ENCODE results near the gene SPRED1.

SPRED1 gene

DNA sequence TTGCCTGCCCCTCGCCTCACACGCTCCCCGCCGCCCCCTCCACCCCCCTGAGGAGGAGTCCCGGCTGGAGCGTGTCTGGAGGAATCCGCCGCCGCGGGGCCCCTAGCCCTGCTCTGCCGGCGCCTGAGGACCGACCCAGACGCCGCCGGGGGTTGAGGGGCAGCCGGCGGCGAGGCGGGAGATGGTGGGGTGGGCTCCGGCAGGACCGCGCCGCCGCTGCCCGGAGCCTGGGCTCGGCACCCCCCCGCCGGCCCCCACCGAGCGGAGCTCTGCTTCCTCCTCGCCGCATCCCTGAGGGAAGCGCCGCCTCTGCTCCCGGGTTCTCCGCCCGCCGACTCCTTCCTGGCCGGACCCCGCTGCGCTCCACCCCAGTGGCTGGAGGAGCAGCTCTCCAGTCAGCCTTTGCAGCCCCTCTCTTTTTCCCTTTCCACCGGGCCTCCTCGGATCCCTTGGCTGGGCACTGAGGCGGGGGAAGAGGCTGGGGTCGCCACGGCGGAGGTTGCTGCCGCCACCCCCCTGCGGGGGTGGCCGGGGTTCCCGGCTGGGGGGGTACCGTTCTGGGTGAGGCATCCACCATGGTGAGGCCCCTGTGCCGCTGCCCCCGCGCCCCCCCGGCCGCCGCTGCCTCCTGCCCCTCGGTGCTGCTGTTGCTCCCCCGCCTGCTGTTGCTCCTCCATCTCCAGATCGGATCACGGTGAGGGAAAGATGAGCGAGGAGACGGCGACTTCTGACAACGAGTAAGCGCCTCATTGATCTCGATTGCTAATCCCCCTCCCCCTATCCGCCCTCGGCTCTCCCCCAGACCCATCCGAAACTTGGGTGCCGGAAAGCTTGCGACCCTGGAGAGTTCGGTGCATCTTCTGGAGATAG is at the start of gene SPRED1:
TSS of gene SPRED1 (plus strand) at position 356 of the 870 bp plus-strand sequence. CDS start at position 706, 350 bp downstream.
- in situ Hi-C loops (cut with HindIII; ENCODE audit: low sequenced_read_pairs): no loop called here

GRCh38 chr15:38205526-38206272 is 46.9 kb upstream of the SPRED1 start:
- in situ Hi-C loops (cut with HindIII; ENCODE audit: low sequenced_read_pairs): no loop called here

- in situ Hi-C loops (cut with HindIII; ENCODE audit: low sequenced_read_pairs): no loop called here
These were observed 45.0 kb upstream of the SPRED1 start for GRCh38 chr15:38207621-38208020.

- in situ Hi-C loops (cut with HindIII; ENCODE audit: low sequenced_read_pairs): no loop called here
These were observed 44.4 kb upstream of the SPRED1 start for GRCh38 chr15:38208206-38208605.

GRCh38 chr15:38208779-38209178 is 43.9 kb upstream of the SPRED1 start:
- in situ Hi-C loops (cut with HindIII; ENCODE audit: low sequenced_read_pairs): no loop called here

- in situ Hi-C loops (cut with HindIII; ENCODE audit: low sequenced_read_pairs): no loop called here
These were observed 41.4 kb upstream of the SPRED1 start for GRCh38 chr15:38211249-38211648.

GRCh38 chr15:38211811-38212210 is 40.8 kb upstream of the SPRED1 start:
- in situ Hi-C loops (cut with HindIII; ENCODE audit: low sequenced_read_pairs): no loop called here

DNA sequence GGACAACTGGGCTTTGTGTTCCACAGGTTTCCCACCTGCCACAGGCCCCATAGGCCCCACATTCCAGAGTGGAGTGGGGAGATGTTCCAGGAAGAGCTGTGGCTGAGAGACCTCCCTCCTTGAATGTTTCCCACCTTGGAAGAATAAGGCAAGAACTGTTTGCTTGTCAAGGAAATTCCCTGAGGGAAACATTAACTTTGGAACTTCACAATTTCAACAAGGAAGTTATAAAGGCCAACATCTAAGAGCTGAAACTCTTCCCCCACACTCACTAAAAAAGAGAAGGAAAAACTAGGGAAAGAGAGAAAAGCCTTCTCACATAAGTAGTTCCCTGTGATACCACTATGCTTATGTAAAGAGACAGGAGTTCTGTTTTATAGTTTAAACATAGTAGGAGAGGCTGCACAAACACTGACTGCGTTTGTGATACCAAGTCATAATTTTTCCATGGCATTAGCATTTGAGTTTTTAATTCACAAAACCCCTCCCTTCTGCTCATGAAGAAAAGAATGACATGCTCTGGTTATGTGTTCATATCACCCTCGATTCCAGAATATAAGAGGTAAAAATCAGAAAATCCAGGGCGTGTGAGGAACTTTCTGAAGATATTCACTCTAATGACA is 39.8 kb upstream of the SPRED1 start:
- in situ Hi-C loops (cut with HindIII; ENCODE audit: low sequenced_read_pairs): no loop called here

DNA sequence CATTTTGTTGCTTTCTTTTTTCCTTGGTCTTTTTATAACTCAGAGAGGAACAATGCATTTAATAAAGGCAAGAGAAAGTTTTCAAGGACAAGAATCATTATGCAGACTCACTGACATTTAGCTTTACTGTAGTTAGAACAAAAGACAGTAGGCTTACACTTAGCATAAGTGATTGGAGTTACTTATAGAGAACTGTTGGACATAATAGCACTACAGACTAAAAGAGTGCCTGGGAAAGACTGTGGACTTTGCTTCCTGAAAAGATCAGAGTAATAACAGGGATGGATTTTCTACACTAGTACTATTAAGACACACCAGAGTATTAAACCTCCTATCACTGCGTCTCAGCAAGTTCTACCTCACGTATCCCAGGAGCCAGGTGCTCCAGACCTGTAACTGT is 39.3 kb upstream of the SPRED1 start:
- in situ Hi-C loops (cut with HindIII; ENCODE audit: low sequenced_read_pairs): no loop called here

DNA sequence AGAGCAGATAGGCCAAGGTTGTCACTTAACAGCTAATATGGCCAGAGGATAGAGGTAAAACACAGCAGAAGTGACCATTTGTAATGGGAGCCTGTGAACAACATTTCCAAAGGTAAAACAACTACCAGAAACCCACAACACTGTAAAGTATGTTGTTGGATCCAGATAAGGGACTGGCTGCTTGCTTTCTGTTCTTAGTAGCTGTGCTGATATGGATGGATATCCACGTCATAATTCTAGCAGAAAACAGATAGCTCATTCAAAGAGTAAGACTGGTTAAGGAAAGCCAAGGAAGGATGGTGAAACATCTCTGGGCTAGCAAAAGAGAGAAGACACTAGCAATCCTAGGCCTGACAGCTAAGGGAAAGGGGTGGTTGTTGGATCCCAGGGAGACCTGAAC is 36.9 kb upstream of the SPRED1 start:
- in situ Hi-C loops (cut with HindIII; ENCODE audit: low sequenced_read_pairs): no loop called here

DNA sequence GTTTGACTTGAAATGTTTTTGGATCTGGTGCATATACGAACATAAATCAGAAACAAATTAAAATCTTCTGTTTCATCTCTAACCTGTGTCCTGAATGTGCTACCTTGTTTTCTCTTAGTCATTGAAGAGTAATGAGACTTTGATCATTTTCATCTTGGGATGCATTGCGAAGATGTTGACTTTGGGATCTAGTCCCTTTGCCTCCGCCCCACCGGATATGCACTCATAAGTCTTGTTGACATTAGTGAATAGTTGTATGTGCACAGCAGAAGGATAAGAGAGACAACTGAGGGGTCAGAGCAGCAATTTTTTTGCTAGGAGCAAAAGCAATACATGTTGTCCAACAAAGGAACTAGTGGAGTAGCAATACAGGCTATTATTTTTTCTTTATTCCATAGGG is 35.9 kb upstream of the SPRED1 start:
- in situ Hi-C loops (cut with HindIII; ENCODE audit: low sequenced_read_pairs): no loop called here

- in situ Hi-C loops (cut with HindIII; ENCODE audit: low sequenced_read_pairs): no loop called here
These were observed 35.4 kb upstream of the SPRED1 start for GRCh38 chr15:38217191-38217595.

DNA sequence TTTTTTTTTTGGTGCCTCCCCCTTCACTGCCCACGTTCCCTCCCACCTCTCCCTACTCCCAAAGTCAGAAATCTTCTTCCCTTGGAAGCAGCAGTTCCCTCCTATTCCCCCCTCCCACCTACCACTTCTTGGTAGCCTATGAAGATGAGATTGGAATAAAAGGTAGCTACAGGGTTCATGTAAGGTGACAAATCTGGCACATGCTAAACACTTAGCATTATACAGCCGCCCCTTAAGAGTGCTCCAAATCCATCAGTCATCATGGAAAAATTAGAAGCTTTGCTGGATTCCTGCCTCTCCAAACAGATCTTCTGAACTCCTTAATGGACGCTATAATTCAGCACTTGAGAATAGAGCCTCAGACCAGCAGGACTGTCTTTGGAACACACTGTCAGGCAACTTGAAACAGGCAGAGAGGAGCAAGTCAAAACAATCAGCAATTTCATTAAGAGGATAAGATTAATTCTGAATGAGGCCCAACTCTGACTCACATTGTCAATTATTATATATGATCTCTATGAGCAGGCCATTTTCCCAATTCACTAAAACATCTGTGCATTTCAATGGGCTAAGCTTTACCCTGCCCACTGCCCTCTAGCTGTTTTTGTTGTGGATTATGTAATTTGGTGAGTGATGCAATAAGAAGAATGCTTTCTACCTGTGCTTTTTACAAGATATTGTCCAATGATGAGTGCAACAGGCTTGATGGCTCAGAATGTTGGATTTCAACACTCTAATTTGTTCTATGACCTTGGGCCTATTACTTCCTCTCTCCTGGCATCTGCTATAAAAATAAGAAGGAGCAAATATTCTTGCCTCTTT is 34.6 kb upstream of the SPRED1 start:
- in situ Hi-C loops (cut with HindIII; ENCODE audit: low sequenced_read_pairs): no loop called here

DNA sequence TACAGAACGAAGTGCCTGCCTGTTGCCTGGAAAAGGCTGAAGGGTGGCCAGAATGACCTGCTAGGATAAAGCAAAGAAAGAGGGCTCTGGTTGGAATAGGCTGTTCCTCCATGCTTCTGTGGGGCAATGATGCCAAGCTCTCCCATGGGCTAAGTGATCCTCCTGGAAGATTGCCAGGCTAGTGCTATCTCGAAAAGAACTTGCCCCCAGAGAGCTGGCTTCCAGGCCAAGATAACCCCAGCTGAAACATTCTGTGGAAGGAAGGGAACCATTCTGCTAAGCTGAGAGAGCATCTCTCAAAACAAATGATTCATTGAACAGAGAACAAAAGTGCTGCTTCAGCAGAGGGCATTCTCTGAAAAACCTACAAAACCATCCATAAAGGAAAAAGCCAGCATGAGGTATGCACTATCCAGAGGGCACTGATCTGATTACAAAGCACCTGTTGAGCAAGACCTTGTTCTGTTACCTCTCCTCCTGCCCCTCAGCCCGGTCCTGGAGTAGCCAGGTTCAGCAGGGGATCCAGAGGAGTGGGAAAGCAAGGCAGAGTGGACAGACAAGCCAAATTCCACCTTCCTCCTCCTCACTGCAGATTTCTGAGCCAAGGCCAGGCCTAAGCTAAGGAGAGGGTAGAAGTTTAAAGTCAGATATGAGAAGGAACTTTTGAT is 31.9 kb upstream of the SPRED1 start:
- in situ Hi-C loops (cut with HindIII; ENCODE audit: low sequenced_read_pairs): no loop called here

GRCh38 chr15:38224486-38224885 is 28.1 kb upstream of the SPRED1 start:
- in situ Hi-C loops (cut with HindIII; ENCODE audit: low sequenced_read_pairs): no loop called here

DNA sequence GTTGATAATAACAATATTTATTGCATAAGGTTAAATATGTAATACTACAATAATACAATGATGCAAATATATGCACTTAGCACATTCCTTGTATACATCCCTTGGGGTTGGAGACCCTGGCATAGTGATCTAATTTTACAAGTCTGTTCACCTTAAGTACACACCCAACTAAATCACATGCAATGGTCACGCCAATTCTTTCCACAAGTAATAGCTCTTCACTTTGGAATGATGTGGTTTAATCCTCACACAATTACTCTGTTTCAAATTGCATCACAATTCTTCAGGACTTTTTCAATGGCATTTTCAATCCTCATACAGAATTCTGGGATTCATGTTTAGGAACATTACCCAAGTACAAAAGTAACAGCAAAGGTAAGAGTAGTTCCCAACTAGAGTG is 27.3 kb upstream of the SPRED1 start:
- in situ Hi-C loops (cut with HindIII; ENCODE audit: low sequenced_read_pairs): no loop called here

- in situ Hi-C loops (cut with HindIII; ENCODE audit: low sequenced_read_pairs): no loop called here
These were observed 25.9 kb upstream of the SPRED1 start for GRCh38 chr15:38226608-38227266.

- in situ Hi-C loops (cut with HindIII; ENCODE audit: low sequenced_read_pairs): no loop called here
These were observed 24.7 kb upstream of the SPRED1 start for GRCh38 chr15:38227941-38228340.

DNA sequence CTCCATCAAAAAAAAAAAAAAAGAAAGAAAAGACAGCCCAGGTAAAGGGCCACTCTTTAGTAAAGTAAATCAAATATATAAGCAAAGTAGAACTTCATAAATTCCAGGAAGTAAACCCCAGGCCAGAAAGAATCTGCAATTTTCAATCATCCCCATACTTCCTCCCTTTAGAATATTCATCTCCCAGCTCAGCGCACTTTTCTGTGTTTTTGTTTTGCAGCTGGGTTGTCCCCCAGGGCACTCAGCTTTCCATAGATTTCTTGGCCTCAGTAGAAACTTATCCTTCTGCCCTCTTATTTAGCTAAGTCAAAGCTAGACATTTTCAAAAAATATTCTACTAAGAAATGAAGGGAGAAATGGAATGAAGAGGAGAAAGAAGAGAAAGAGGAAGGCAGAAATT is 24.0 kb upstream of the SPRED1 start:
- in situ Hi-C loops (cut with HindIII; ENCODE audit: low sequenced_read_pairs): no loop called here
